Measurements from ENCODE around the gene MMP13. TPM values are rescaled to one million over a fixed set of nuclear protein-coding genes. Genes with fewer than 3 reads are reported as not detected.

MMP13 gene
- total RNA-seq, 1 donor from 2014 or later: not detected

DNA sequence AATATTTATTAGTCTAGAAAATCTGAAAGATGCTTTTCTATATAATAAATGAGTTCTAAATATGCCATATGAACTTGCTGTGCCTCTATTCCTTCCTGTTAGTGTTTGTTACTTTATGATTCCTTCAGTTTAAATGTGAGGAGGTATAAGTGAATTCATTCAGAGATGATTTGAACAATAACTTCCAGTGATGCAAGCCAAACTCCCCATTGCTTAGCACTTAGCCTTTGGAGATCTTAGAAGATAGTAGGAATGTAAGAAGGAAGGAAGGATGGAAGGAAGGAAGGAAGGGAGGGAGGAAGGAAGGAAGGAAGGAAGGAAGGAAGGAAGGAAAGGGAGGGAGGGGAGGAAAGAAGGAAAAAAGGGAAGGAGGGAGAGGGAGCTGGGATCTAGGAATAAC, 25.1 kb downstream of the MMP13 start:
- H3K9me3 Mint-ChIP-seq: no peaks in the 10 kb centered on the region
- no peak for DNase-seq
- H3K27me3 Mint-ChIP-seq: peaks cover 3% of the 10 kb centered on the region
- H3K4me1 Mint-ChIP-seq: no peaks in the 10 kb centered on the region
- no peak overlapping the region for H3K27ac Mint-ChIP-seq
- intact Hi-C loops (cut with micrococcal nuclease): no loop called here
- H3K36me3 Mint-ChIP-seq (ENCODE audit: low read depth): no peaks in the 10 kb centered on the region
- TF ChIP-seq, protein P1, sequence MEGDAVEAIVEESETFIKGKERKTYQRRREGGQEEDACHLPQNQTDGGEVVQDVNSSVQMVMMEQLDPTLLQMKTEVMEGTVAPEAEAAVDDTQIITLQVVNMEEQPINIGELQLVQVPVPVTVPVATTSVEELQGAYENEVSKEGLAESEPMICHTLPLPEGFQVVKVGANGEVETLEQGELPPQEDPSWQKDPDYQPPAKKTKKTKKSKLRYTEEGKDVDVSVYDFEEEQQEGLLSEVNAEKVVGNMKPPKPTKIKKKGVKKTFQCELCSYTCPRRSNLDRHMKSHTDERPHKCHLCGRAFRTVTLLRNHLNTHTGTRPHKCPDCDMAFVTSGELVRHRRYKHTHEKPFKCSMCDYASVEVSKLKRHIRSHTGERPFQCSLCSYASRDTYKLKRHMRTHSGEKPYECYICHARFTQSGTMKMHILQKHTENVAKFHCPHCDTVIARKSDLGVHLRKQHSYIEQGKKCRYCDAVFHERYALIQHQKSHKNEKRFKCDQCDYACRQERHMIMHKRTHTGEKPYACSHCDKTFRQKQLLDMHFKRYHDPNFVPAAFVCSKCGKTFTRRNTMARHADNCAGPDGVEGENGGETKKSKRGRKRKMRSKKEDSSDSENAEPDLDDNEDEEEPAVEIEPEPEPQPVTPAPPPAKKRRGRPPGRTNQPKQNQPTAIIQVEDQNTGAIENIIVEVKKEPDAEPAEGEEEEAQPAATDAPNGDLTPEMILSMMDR (IDR thresholded peaks at IDR 0.05): no peak
- no peak overlapping the region for H3K4me3 Mint-ChIP-seq
- CTCF ChIA-PET: interaction anchor here (1.0 to 1.1 kb wide), 2 partner anchors 10 to 11 kb away, joined by 3 read pairs; no protein-coding TSS in a partner anchor
- POLR2A ChIA-PET: no interaction called here
- ATAC-seq (ENCODE audit: low read depth): no peak

DNA sequence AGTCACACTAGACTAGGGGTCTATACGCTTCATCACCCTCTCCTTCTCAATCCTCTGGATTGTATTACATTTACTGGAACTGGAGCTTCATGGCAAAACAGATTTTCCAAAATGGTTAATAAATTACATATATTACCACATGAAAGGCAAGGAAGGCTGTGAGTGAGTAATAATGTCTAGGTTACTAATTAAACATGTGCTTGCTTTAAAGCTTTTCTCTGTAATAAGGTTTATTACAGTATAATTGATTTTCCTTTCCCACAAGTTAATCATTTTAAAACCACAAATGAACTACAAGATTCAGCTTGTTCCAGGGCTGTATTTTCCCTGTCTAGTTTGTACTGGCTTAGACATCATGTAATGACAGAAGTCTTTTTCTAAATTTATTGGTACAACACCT, 25.6 kb downstream of the MMP13 start:
- ATAC-seq (ENCODE audit: low read depth): no peak
- DNase-seq: no peak
- ChIA-PET CTCF (interaction anchor here (1.0 to 1.1 kb wide), 2 partner anchors 10 to 11 kb away, joined by 3 read pairs; no protein-coding TSS in a partner anchor), POLR2A (no interaction called here)
- no peak overlapping the region for H3K27ac Mint-ChIP-seq
- no peaks in the 10 kb centered on the region for H3K9me3 Mint-ChIP-seq
- H3K4me3 Mint-ChIP-seq: no peak overlapping the region
- H3K4me1 Mint-ChIP-seq: no peaks in the 10 kb centered on the region
- peaks cover 2% of the 10 kb centered on the region for H3K27me3 Mint-ChIP-seq
- TF ChIP-seq, protein P1 (IDR thresholded peaks at IDR 0.05): no peak
- intact Hi-C loops (cut with micrococcal nuclease): no loop called here
- H3K36me3 Mint-ChIP-seq (ENCODE audit: low read depth): no peaks in the 10 kb centered on the region

GRCh38 chr11:102929166-102929565, 26.4 kb downstream of the MMP13 start:
- H3K9me3 Mint-ChIP-seq: no peaks in the 10 kb centered on the region
- no peaks in the 10 kb centered on the region for H3K36me3 Mint-ChIP-seq (ENCODE audit: low read depth)
- H3K4me1 Mint-ChIP-seq: no peaks in the 10 kb centered on the region
- no peak overlapping the region for H3K27ac Mint-ChIP-seq
- ChIA-PET CTCF (interaction anchor here (1.1 kb wide), 1 partner anchor 9 kb away, joined by 3 read pairs; no protein-coding TSS in a partner anchor), POLR2A (no interaction called here)
- DNase-seq (no peak), ATAC-seq (ENCODE audit: low read depth) (no peak)
- TF ChIP-seq, protein P1 (IDR thresholded peaks at IDR 0.05): no peak
- H3K4me3 Mint-ChIP-seq: no peak overlapping the region
- H3K27me3 Mint-ChIP-seq: peaks cover 2% of the 10 kb centered on the region
- intact Hi-C loops (cut with micrococcal nuclease): no loop called here

GRCh38 chr11:102928247-102928646, 27.3 kb downstream of the MMP13 start:
- DNase-seq (no peak), ATAC-seq (ENCODE audit: low read depth) (no peak)
- TF ChIP-seq, protein P1 (IDR thresholded peaks at IDR 0.05): no peak
- Mint-ChIP-seq H3K4me1 (no peaks in the 10 kb centered on the region), H3K9me3 (no peaks in the 10 kb centered on the region), H3K27me3 (peaks cover 2% of the 10 kb centered on the region), H3K4me3 (no peak overlapping the region), H3K27ac (no peak overlapping the region), H3K36me3 (ENCODE audit: low read depth) (no peaks in the 10 kb centered on the region)
- POLR2A ChIA-PET: no interaction called here
- CTCF ChIA-PET: no interaction called here
- intact Hi-C loops (cut with micrococcal nuclease): no loop called here

DNA sequence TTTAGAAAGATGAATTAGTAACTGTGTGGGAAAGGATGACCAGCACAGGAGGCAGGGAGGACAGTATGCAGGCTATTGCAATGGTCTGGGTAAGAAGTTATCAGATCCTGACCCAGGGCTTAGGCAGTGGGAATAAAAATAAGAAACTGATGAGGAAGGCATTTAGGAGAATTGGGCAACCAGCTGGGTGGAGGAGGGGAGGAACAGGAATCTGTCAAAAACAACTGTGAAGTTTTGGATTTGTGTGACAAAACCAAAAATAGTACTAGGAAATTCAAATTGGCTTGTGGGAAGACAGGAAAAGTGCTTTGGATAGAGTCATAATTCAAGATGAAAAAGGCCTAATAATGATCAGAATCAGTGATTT, 27.9 kb downstream of the MMP13 start:
- peaks cover 2% of the 10 kb centered on the region for H3K27me3 Mint-ChIP-seq
- POLR2A ChIA-PET: no interaction called here

More for the DNA sequence above, 27.9 kb downstream of the MMP13 start:
- ATAC-seq (ENCODE audit: low read depth): no peak
- no peaks in the 10 kb centered on the region for H3K9me3 Mint-ChIP-seq
- intact Hi-C loops (cut with micrococcal nuclease): no loop called here
- H3K36me3 Mint-ChIP-seq (ENCODE audit: low read depth): no peaks in the 10 kb centered on the region
- no peak overlapping the region for H3K4me3 Mint-ChIP-seq
- TF ChIP-seq, protein P1 (IDR thresholded peaks at IDR 0.05): no peak
- no peak overlapping the region for H3K27ac Mint-ChIP-seq
- H3K4me1 Mint-ChIP-seq: no peaks in the 10 kb centered on the region
- no peak for DNase-seq
- CTCF ChIA-PET: no interaction called here
